Measurements from ENCODE around the gene TCEAL7. TPM values are rescaled to one million over a fixed set of nuclear protein-coding genes. Genes with fewer than 3 reads are reported as not detected.

The TCEAL7 gene
- total and polyA plus RNA-seq, 9 of the 15 experiments (the other 6 are each of a cell fraction or from before 2014, with no cell fraction given), result 0.07 to 0.34 (median 0.13) TPM; not detected in 4

DNA sequence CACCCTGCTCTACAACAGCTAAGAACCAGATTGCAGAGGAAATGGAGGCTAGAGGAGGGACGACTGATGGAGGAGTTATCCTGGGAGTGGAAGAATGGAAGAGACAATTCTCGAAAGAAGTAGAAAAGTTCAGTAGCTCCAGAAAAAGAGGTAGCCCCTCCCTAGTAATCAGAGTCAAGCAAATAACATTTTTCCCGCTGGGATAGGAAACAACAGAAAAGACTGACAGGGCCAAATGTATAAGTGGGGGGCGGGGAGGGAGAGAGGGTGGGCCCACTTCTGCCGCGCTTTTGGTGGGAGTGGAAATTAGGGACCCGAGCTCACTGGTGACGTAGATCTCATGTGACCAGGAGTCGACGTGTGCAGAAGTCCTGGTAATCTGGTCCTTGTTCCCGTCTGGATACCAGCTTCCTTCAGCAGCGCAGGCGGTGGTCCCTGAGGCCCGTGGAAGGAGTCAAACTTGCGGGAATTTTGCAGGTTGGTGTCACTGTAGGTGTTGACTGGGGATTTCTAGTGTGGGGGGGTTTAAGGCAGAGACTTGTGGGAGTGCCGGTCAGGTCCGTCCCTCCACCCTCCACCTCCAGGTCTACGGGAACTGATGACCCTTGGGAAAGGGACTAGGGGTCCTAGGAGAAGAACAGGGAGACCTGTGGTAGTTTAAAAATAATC, 26.2 kb downstream of the TCEAL7 start, which contains the start of gene TCEAL9 (continued):
- TF ChIP-seq, protein P1, sequence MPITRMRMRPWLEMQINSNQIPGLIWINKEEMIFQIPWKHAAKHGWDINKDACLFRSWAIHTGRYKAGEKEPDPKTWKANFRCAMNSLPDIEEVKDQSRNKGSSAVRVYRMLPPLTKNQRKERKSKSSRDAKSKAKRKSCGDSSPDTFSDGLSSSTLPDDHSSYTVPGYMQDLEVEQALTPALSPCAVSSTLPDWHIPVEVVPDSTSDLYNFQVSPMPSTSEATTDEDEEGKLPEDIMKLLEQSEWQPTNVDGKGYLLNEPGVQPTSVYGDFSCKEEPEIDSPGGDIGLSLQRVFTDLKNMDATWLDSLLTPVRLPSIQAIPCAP (CRISPR knock-in tag; IDR thresholded peaks at IDR 0.05; ENCODE audit: borderline replicate concordance), result no peak
- TF ChIP-seq, protein P2, sequence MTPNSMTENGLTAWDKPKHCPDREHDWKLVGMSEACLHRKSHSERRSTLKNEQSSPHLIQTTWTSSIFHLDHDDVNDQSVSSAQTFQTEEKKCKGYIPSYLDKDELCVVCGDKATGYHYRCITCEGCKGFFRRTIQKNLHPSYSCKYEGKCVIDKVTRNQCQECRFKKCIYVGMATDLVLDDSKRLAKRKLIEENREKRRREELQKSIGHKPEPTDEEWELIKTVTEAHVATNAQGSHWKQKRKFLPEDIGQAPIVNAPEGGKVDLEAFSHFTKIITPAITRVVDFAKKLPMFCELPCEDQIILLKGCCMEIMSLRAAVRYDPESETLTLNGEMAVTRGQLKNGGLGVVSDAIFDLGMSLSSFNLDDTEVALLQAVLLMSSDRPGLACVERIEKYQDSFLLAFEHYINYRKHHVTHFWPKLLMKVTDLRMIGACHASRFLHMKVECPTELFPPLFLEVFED (CRISPR knock-in tag; conservative IDR thresholded peaks at IDR 0.05), result no peak
- TF ChIP-seq, protein P3, sequence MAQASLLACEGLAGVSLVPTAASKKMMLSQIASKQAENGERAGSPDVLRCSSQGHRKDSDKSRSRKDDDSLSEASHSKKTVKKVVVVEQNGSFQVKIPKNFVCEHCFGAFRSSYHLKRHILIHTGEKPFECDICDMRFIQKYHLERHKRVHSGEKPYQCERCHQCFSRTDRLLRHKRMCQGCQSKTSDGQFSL (CRISPR knock-in tag; IDR thresholded peaks at IDR 0.05), result peak; percentile 59
- TF ChIP-seq, protein P3 (tag; IDR thresholded peaks at IDR 0.05), result peak in 1 of 2 experiments; percentile 67; a peak in 1 of 4 replicates
- TF ChIP-seq, protein P4, sequence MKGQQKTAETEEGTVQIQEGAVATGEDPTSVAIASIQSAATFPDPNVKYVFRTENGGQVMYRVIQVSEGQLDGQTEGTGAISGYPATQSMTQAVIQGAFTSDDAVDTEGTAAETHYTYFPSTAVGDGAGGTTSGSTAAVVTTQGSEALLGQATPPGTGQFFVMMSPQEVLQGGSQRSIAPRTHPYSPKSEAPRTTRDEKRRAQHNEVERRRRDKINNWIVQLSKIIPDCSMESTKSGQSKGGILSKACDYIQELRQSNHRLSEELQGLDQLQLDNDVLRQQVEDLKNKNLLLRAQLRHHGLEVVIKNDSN (CRISPR knock-in tag; IDR thresholded peaks at IDR 0.05), result peak; percentile 29; the same call in 1 of the 2 replicates
- TF ChIP-seq SIX5 (IDR thresholded peaks at IDR 0.05; ENCODE audit: borderline replicate concordance in 1 of 2, insufficient read depth in 1 of 2, low read depth in 1 of 2, low read length in 2 of 2) (no peak), FIP1L1 (IDR thresholded peaks at IDR 0.05; ENCODE audit: low read depth, low read length, poor library complexity, severe bottlenecking) (no peak), CCNT2 (IDR thresholded peaks at IDR 0.05; ENCODE audit: borderline replicate concordance, extremely low read depth, insufficient read length, low read depth, low read length) (no peak), SAP30 (IDR thresholded peaks at IDR 0.05; ENCODE audit: borderline replicate concordance, insufficient read depth, low read depth, low read length, poor library complexity, severe bottlenecking) (peak; percentile 38), ZNF766 (CRISPR knock-in tag; conservative IDR thresholded peaks at IDR 0.05) (no peak), SMARCB1 (IDR thresholded peaks at IDR 0.05; ENCODE audit: insufficient read length, low read depth) (no peak), GTF2E2 (tag; IDR thresholded peaks at IDR 0.05) (no peak), ZC3H8 (IDR thresholded peaks at IDR 0.05) (no peak), KDM1A (IDR thresholded peaks at IDR 0.05) (no peak), CSDE1 (IDR thresholded peaks at IDR 0.05) (no peak), TAL1 (IDR thresholded peaks at IDR 0.05) (no peak)
- TF ChIP-seq, protein P5, sequence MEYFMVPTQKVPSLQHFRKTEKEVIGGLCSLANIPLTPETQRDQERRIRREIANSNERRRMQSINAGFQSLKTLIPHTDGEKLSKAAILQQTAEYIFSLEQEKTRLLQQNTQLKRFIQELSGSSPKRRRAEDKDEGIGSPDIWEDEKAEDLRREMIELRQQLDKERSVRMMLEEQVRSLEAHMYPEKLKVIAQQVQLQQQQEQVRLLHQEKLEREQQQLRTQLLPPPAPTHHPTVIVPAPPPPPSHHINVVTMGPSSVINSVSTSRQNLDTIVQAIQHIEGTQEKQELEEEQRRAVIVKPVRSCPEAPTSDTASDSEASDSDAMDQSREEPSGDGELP (CRISPR knock-in tag; IDR thresholded peaks at IDR 0.05; ENCODE audit: borderline replicate concordance), result no peak

Measured in K562 (cell line).